A673 (cell line): ENCODE measurements around the gene INPP5E.

Experiments used
- CTCF ChIP-seq: fragments of 300-800, 200-600 bp; sonication (generic); conservative IDR thresholded peaks from 2 replicates; pipeline ENCODE4 v1.5.1; 2017; ENCODE audit warnings: low read depth, mild to moderate bottlenecking, antibody characterized with exemption, low read length, moderate library complexity, mixed read lengths
- EZH2 ChIP-seq: fragments of 200-600 bp; sonication (generic); IDR thresholded peaks from 2 replicates; pipeline ENCODE4 v1.6.1; 2017; ENCODE audit warnings: borderline replicate concordance, low read depth, mild to moderate bottlenecking, mixed read lengths, antibody characterized with exemption, low read length; ENCODE audit not compliant: poor library complexity, severe bottlenecking

DNA sequence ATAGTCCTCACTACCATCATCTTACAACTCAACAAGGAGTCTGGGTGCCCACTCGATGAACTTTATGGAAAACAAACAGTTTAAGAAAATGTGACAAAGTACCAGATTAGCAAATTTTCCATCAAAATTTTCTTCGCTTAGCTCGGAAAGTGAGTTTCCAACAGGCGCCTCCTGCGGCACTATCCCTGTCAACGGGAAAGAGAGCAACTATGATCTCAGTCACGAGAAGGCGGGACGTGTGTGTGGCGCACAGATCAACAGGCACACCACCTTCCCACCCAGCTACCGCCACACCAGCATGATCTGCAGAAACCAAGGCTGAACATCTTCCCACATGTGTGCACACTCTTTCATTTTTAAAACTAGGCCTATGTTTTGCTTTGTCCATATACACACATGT, 13.7 kb upstream of the INPP5E start:
- TF ChIP-seq CTCF (no peak), EZH2 (no peak)
